ENCODE results near the gene MACROD2.
A peak's percentile ranks its signal among the peaks of the same experiment; 100 is the strongest.

MACROD2 gene

GRCh38 chr20:14838663-14839628 is 843.6 kb downstream of the MACROD2 start:
- DNase-seq = no peak

- no peak for DNase-seq
Observed at GRCh38 chr20:14845199-14846160, 850.2 kb downstream of the MACROD2 start.

GRCh38 chr20:14848806-14849205 is 853.5 kb downstream of the MACROD2 start:
- DNase-seq = no peak

- peak; percentile 26 for DNase-seq
Observed at GRCh38 chr20:14853079-14853478, 857.8 kb downstream of the MACROD2 start.

GRCh38 chr20:14855171-14855570 is 859.9 kb downstream of the MACROD2 start:
- no peak for DNase-seq

- DNase-seq = no peak
Observed at GRCh38 chr20:14859627-14860026, 864.3 kb downstream of the MACROD2 start.

GRCh38 chr20:14860410-14860814 is 865.1 kb downstream of the MACROD2 start:
- DNase-seq = peak; percentile 88

GRCh38 chr20:14861028-14861699 is 865.8 kb downstream of the MACROD2 start:
- DNase-seq = no peak

- no peak for DNase-seq
Observed at GRCh38 chr20:14865169-14865568, 869.9 kb downstream of the MACROD2 start.

- no peak for DNase-seq
Observed at GRCh38 chr20:14865731-14866130, 870.4 kb downstream of the MACROD2 start.

GRCh38 chr20:14866841-14867514 is 871.7 kb downstream of the MACROD2 start:
- DNase-seq = no peak

GRCh38 chr20:14877301-14878028 is 882.1 kb downstream of the MACROD2 start:
- DNase-seq = no peak

GRCh38 chr20:14878676-14879019 is 883.3 kb downstream of the MACROD2 start:
- no peak for DNase-seq

- no peak for DNase-seq
Observed at GRCh38 chr20:14879020-14879697, 883.8 kb downstream of the MACROD2 start.

- DNase-seq = no peak
Observed at GRCh38 chr20:14879839-14880238, 884.5 kb downstream of the MACROD2 start.

GRCh38 chr20:14881518-14881917 is 886.2 kb downstream of the MACROD2 start:
- DNase-seq = no peak

GRCh38 chr20:14882157-14882556 is 886.8 kb downstream of the MACROD2 start:
- no peak for DNase-seq

GRCh38 chr20:14882846-14883245 is 887.5 kb downstream of the MACROD2 start:
- no peak for DNase-seq

- DNase-seq = no peak
Observed at GRCh38 chr20:14883324-14883723, 888.0 kb downstream of the MACROD2 start.

- DNase-seq = no peak
Observed at GRCh38 chr20:14885661-14886060, 890.3 kb downstream of the MACROD2 start.

GRCh38 chr20:14888134-14888533 is 892.8 kb downstream of the MACROD2 start:
- DNase-seq = no peak

Data from NCI-H510A (cell line).